GM18499 (cell line): ENCODE measurements around the gene ABCB11.
A peak's percentile ranks its signal among the peaks of the same experiment; 100 is the strongest.
"Not testable (repeated sequence)": the region's sequence is repeated elsewhere in the genome, so short reads cannot be mapped to it uniquely, and the experiment has no call there.

ENCODE experiments used
- ATAC-seq: cut with Tn5 transposase; IDR thresholded peaks from one replicate; pipeline ENCODE4 v1.9.1; 2021; ENCODE audit warnings: moderate number of reproducible peaks; ENCODE audit not compliant: insufficient read depth, unreplicated experiment

The ABCB11 gene

GRCh38 chr2:169046440-169047151 lies 15.5 kb upstream of the ABCB11 start:
- ATAC-seq = no peak

GRCh38 chr2:169042856-169043255 lies 11.7 kb upstream of the ABCB11 start:
- no peak for ATAC-seq

GRCh38 chr2:169041594-169041993 lies 10.5 kb upstream of the ABCB11 start:
- ATAC-seq = no peak

GRCh38 chr2:169039702-169040101 lies 8.6 kb upstream of the ABCB11 start:
- ATAC-seq = no peak

- peak; percentile 48 for ATAC-seq
These were observed 7.2 kb upstream of the ABCB11 start for GRCh38 chr2:169038338-169038757.

- ATAC-seq = peak; percentile 43
These were observed 5.8 kb upstream of the ABCB11 start for GRCh38 chr2:169036736-169037440.

GRCh38 chr2:169035887-169036286 lies 4.8 kb upstream of the ABCB11 start:
- no peak for ATAC-seq

- no peak for ATAC-seq
These were observed 3.9 kb upstream of the ABCB11 start for GRCh38 chr2:169034984-169035544.

- ATAC-seq = no peak
These were observed 3.1 kb upstream of the ABCB11 start for GRCh38 chr2:169034256-169034655.

GRCh38 chr2:169029341-169029740 lies 1.8 kb downstream of the ABCB11 start:
- no peak for ATAC-seq

GRCh38 chr2:169027234-169027633 lies 3.9 kb downstream of the ABCB11 start:
- ATAC-seq = no peak

- no peak for ATAC-seq
These were observed 5.1 kb downstream of the ABCB11 start for GRCh38 chr2:169026056-169026455.

GRCh38 chr2:169023161-169023560 lies 8.0 kb downstream of the ABCB11 start:
- no peak for ATAC-seq

GRCh38 chr2:169018390-169018789 lies 12.7 kb downstream of the ABCB11 start:
- ATAC-seq = no peak

GRCh38 chr2:169015943-169016342 lies 15.2 kb downstream of the ABCB11 start:
- no peak for ATAC-seq

GRCh38 chr2:169014780-169015179 lies 16.3 kb downstream of the ABCB11 start:
- no peak for ATAC-seq

GRCh38 chr2:169013628-169014026 lies 17.5 kb downstream of the ABCB11 start:
- no peak for ATAC-seq

GRCh38 chr2:169012812-169013627 lies 18.1 kb downstream of the ABCB11 start:
- no peak for ATAC-seq

- not testable (repeated sequence) for ATAC-seq
These were observed 18.8 kb downstream of the ABCB11 start for GRCh38 chr2:169012191-169012792.

GRCh38 chr2:169011698-169012097 lies 19.4 kb downstream of the ABCB11 start:
- ATAC-seq = no peak
